ENCODE data around the gene LATS2. TPM values are rescaled to one million over a fixed set of nuclear protein-coding genes. Genes with fewer than 3 reads are reported as not detected.

Gene LATS2
- total RNA-seq, 2 experiments from 2014 or later: 6.2 to 6.5 TPM

DNA sequence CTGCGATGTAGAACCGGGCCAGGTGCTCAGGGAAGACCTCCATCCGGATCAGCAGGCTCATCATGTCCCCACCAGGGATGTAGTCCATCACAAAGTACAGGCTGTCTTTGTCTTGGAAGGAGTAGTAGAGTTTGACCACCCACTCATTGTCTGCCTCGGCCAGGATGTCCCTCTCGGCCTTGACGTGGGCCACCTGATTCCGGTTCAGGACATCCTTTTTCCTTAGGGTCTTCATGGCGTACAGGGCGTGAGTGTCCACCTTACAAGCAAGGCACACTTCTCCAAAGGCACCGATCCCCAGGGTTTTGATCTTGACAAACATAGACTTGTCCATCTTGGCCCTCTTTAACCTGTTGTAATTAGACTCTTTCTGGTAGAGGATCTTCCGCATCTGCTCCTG, 78.0 kb downstream of the LATS2 start:
- peaks cover 4% of the 10 kb centered on the region for H3K27me3 Mint-ChIP-seq
- no peaks in the 10 kb centered on the region for H3K4me1 ChIP-seq (ENCODE audit: insufficient read depth, low read length)
- H3K27ac ChIP-seq (ENCODE audit: low read depth in 1 of 2, low read length in 2 of 2): no peak overlapping the region
- no peaks in the 10 kb centered on the region for H3K4me1 Mint-ChIP-seq (ENCODE audit: low read depth)
- H3K27ac Mint-ChIP-seq: no peak overlapping the region
- no peak overlapping the region for H3K4me3 ChIP-seq (ENCODE audit: low read length)
- no peaks in the 10 kb centered on the region for H3K36me3 ChIP-seq (ENCODE audit: insufficient read depth, low read length)
- no peak for ATAC-seq (ENCODE audit: poor library complexity)
- no peaks in the 10 kb centered on the region for H3K27me3 ChIP-seq (ENCODE audit: control insufficient read depth in 1 of 2, insufficient read depth in 2 of 2, low read length in 2 of 2)
- no peak for DNase-seq
- TF ChIP-seq, protein P1, sequence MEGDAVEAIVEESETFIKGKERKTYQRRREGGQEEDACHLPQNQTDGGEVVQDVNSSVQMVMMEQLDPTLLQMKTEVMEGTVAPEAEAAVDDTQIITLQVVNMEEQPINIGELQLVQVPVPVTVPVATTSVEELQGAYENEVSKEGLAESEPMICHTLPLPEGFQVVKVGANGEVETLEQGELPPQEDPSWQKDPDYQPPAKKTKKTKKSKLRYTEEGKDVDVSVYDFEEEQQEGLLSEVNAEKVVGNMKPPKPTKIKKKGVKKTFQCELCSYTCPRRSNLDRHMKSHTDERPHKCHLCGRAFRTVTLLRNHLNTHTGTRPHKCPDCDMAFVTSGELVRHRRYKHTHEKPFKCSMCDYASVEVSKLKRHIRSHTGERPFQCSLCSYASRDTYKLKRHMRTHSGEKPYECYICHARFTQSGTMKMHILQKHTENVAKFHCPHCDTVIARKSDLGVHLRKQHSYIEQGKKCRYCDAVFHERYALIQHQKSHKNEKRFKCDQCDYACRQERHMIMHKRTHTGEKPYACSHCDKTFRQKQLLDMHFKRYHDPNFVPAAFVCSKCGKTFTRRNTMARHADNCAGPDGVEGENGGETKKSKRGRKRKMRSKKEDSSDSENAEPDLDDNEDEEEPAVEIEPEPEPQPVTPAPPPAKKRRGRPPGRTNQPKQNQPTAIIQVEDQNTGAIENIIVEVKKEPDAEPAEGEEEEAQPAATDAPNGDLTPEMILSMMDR (IDR thresholded peaks at IDR 0.05): no peak
- intact Hi-C loops (cut with DNase I, micrococcal nuclease): no loop called here
- no peaks in the 10 kb centered on the region for H3K36me3 Mint-ChIP-seq (ENCODE audit: low read depth)
- H3K4me3 Mint-ChIP-seq: no peak overlapping the region
- ChIA-PET POLR2A (no interaction called here), CTCF (no interaction called here)
- no peaks in the 10 kb centered on the region for H3K9me3 ChIP-seq (ENCODE audit: control insufficient read depth in 1 of 2, insufficient read depth in 1 of 2, low read length in 2 of 2)
- no peaks in the 10 kb centered on the region for H3K9me3 Mint-ChIP-seq

DNA sequence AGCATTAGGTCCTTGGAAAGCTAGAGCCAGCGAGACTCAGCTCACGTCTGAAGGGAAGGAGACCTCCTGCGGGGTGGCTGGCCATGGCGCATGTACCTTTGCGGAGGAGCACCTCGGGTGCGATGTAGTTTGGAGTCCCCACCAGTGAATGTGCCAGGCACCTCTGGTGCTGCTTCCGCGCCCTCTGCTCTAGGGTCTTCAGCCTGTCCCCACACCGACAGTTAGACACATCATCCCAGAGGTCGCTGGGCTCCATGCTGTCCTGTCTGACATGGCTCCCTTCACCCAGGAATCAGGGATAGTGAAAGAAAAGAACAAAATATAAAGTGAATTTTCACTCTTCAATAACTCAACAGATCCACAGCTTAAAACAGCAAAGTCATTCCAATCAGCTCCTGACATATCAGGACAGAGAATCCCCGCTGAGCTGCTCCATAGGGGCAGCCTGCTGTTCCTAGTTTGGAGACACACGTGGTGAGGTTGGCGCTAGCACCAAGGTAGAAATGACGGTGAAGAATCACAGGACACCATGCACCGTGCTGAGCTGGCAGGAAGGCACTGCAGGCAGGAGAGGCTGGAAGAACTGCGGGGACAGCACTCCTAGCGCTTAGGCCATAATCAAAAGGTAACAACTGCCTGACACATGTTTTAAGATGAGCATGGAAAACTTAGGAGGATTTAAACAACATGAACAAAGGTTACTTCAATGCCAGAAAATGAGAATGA, 79.9 kb downstream of the LATS2 start:
- DNase-seq (no peak), ATAC-seq (ENCODE audit: poor library complexity) (no peak)
- H3K4me1 Mint-ChIP-seq (ENCODE audit: low read depth): no peaks in the 10 kb centered on the region
- TF ChIP-seq, protein P1 (IDR thresholded peaks at IDR 0.05): no peak
- CTCF ChIA-PET: no interaction called here
- H3K4me3 Mint-ChIP-seq: no peak overlapping the region
- H3K4me3 ChIP-seq (ENCODE audit: low read length): no peak overlapping the region
- no peak overlapping the region for H3K27ac Mint-ChIP-seq
- H3K4me1 ChIP-seq (ENCODE audit: insufficient read depth, low read length): no peaks in the 10 kb centered on the region
- no peaks in the 10 kb centered on the region for H3K9me3 ChIP-seq (ENCODE audit: control insufficient read depth in 1 of 2, insufficient read depth in 1 of 2, low read length in 2 of 2)
- POLR2A ChIA-PET: no interaction called here
- H3K27ac ChIP-seq (ENCODE audit: low read depth in 1 of 2, low read length in 2 of 2): no peak overlapping the region
- intact Hi-C loops (cut with DNase I, micrococcal nuclease): no loop called here
- no peaks in the 10 kb centered on the region for H3K36me3 ChIP-seq (ENCODE audit: insufficient read depth, low read length)
- no peaks in the 10 kb centered on the region for H3K9me3 Mint-ChIP-seq
- H3K27me3 Mint-ChIP-seq: peaks cover 4% of the 10 kb centered on the region
- no peaks in the 10 kb centered on the region for H3K27me3 ChIP-seq (ENCODE audit: control insufficient read depth in 1 of 2, insufficient read depth in 2 of 2, low read length in 2 of 2)
- H3K36me3 Mint-ChIP-seq (ENCODE audit: low read depth): no peaks in the 10 kb centered on the region

DNA sequence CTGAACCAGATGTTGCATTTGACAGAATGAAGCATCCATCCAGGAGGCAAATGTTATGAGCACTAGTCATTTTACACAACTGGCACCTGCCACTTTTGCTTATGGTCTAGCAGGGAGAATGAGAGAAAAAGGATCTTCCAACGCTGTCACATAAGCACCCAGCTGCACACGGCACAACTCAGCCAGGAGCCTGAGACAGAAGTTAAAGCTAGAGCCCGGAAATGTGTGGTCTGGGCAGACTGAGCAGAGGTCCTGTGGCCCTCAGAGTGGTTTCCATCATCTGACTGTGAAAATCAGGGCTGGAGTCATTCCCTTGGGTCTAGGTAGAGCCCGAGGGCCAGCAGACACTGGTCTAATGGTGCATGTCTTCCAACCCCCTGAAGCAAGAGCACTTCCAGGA, 80.5 kb downstream of the LATS2 start:
- TF ChIP-seq, protein P1 (IDR thresholded peaks at IDR 0.05): no peak
- DNase-seq (no peak), ATAC-seq (ENCODE audit: poor library complexity) (no peak)
- H3K4me1 Mint-ChIP-seq (ENCODE audit: low read depth): no peaks in the 10 kb centered on the region
- no peaks in the 10 kb centered on the region for H3K9me3 Mint-ChIP-seq
- intact Hi-C loops (cut with DNase I, micrococcal nuclease): no loop called here
- Histone ChIP-seq H3K4me1 (ENCODE audit: insufficient read depth, low read length) (no peaks in the 10 kb centered on the region), H3K9me3 (ENCODE audit: control insufficient read depth in 1 of 2, insufficient read depth in 1 of 2, low read length in 2 of 2) (no peaks in the 10 kb centered on the region), H3K4me3 (ENCODE audit: low read length) (no peak overlapping the region), H3K27ac (ENCODE audit: low read depth in 1 of 2, low read length in 2 of 2) (no peak overlapping the region), H3K27me3 (ENCODE audit: control insufficient read depth in 1 of 2, insufficient read depth in 2 of 2, low read length in 2 of 2) (no peaks in the 10 kb centered on the region), H3K36me3 (ENCODE audit: insufficient read depth, low read length) (no peaks in the 10 kb centered on the region)
- H3K27ac Mint-ChIP-seq: no peak overlapping the region
- ChIA-PET CTCF (no interaction called here), POLR2A (no interaction called here)
- H3K27me3 Mint-ChIP-seq: peaks cover 4% of the 10 kb centered on the region
- no peak overlapping the region for H3K4me3 Mint-ChIP-seq
- H3K36me3 Mint-ChIP-seq (ENCODE audit: low read depth): no peaks in the 10 kb centered on the region
